LNCaP clone FGC (cell line): Measurements from ENCODE around the gene SLC34A3.

ENCODE experiments used
- DNase-seq: peaks from one replicate; pipeline ENCODE4 v3.0.0-alpha.2; 2011; ENCODE audit warnings: low read depth
- H3K4me3 ChIP-seq: 2 replicates; pipeline ENCODE4 v1.5.1; 2011; ENCODE audit warnings: mild to moderate bottlenecking, low read depth, low read length, control low read depth
- CTCF ChIP-seq: IDR thresholded peaks from 2 replicates; pipeline ENCODE4 v1.5.1; 2012; ENCODE audit warnings: mild to moderate bottlenecking; ENCODE audit not compliant: control insufficient read depth, insufficient read depth; ENCODE audit errors: extremely low read depth

Gene SLC34A3

GRCh38 chr9:137218212-137218753 is 12.4 kb upstream of the SLC34A3 start:
- TF ChIP-seq CTCF, result no peak
- DNase-seq, result no peak
- H3K4me3 ChIP-seq, result peak overlapping the region; percentile 73

GRCh38 chr9:137218754-137219271 is 11.9 kb upstream of the SLC34A3 start:
- TF ChIP-seq CTCF, result no peak
- DNase-seq, result no peak

GRCh38 chr9:137219757-137220316 is 10.9 kb upstream of the SLC34A3 start:
- TF ChIP-seq CTCF, result no peak
- H3K4me3 ChIP-seq, result no peak overlapping the region

More at GRCh38 chr9:137218754-137219271, 11.9 kb upstream of the SLC34A3 start:
- H3K4me3 ChIP-seq, result peak overlapping the region; percentile 73

GRCh38 chr9:137220317-137221094 is 10.2 kb upstream of the SLC34A3 start:
- no peak for TF ChIP-seq CTCF
- no peak overlapping the region for H3K4me3 ChIP-seq
- no peak for DNase-seq

More at GRCh38 chr9:137219757-137220316, 10.9 kb upstream of the SLC34A3 start:
- DNase-seq, result no peak

- no peak for TF ChIP-seq CTCF
- H3K4me3 ChIP-seq, result peak overlapping the region; percentile 50
- DNase-seq, result no peak
Observed at GRCh38 chr9:137221095-137221505, 9.6 kb upstream of the SLC34A3 start.

- DNase-seq, result no peak
- TF ChIP-seq CTCF, result no peak
- peak overlapping the region; percentile 50 for H3K4me3 ChIP-seq
Observed at GRCh38 chr9:137221506-137222111, 9.1 kb upstream of the SLC34A3 start.
